SU-DHL-6 (cell line): Measurements from ENCODE around the gene EXOC4.

Source experiments
- H2AFZ ChIP-seq: fragments of 200-600 bp; sonication (generic); 2 replicates; pipeline ENCODE4 v1.6.1; 2014; ENCODE audit warnings: low read depth, mild to moderate bottlenecking, moderate library complexity, mixed read lengths, antibody characterized with exemption, low read length; ENCODE audit not compliant: severe bottlenecking
- H3F3A ChIP-seq: fragments of 200-600 bp; shearing (Covaris generic); 2 replicates; pipeline ENCODE4 v1.6.0; 2016; ENCODE audit warnings: antibody characterized with exemption, mild to moderate bottlenecking; ENCODE audit not compliant: insufficient read depth
- H3K27ac ChIP-seq: fragments of 200-600 bp; sonication (generic); 2 replicates; pipeline ENCODE4 v1.5.1; 2016; ENCODE audit warnings: low read depth, mild to moderate bottlenecking, low read length, moderate library complexity, mixed read lengths
- H3K27me3 ChIP-seq: fragments of 200-600 bp; sonication (generic), shearing (Covaris generic); 2 replicates; pipeline ENCODE4 v1.6.0; 2014; ENCODE audit warnings: mild to moderate bottlenecking, low read length
- H3K36me3 ChIP-seq: fragments of 200-600 bp; sonication (generic); 2 replicates; pipeline ENCODE4 v1.6.1; 2014; ENCODE audit warnings: mild to moderate bottlenecking, low read length, mixed read lengths
- H3K4me2 ChIP-seq: fragments of 300-600, 200-600 bp; shearing (Covaris generic), sonication (generic); 2 replicates; pipeline ENCODE4 v1.6.0; 2014; ENCODE audit warnings: low read length, low read depth, mild to moderate bottlenecking; ENCODE audit not compliant: poor library complexity, severe bottlenecking
- H3K4me3 ChIP-seq: fragments of 200-600 bp; sonication (generic); 2 replicates; pipeline ENCODE4 v1.5.1; 2014; ENCODE audit warnings: antibody characterized with exemption, low read length, mild to moderate bottlenecking, mixed read lengths; ENCODE audit not compliant: insufficient read depth, poor library complexity, severe bottlenecking
- H3K79me2 ChIP-seq: fragments of 200-600 bp; sonication (generic); 2 replicates; pipeline ENCODE4 v1.6.1; 2014; ENCODE audit warnings: mild to moderate bottlenecking, low read length, moderate library complexity; ENCODE audit not compliant: insufficient read depth
- H3K9ac ChIP-seq: fragments of 200-600 bp; sonication (generic); 2 replicates; pipeline ENCODE4 v1.7.0; 2014; ENCODE audit warnings: mild to moderate bottlenecking, low read length
- H3K9me2 ChIP-seq: fragments of 200-600 bp; sonication (generic); replicated peaks from 2 replicates; pipeline ENCODE4 v1.6.1; 2014; ENCODE audit warnings: low read length; ENCODE audit not compliant: insufficient read depth
- H3K9me3 ChIP-seq: fragments of 200-600 bp; sonication (generic); 2 replicates; pipeline ENCODE4 v1.6.1; 2014; ENCODE audit warnings: low read length, mixed read lengths; ENCODE audit not compliant: insufficient read depth
- H4K20me1 ChIP-seq: fragments of 200-600 bp; sonication (generic); 2 replicates; pipeline ENCODE4 v1.6.1; 2014; ENCODE audit warnings: low read depth, mild to moderate bottlenecking, antibody characterized with exemption, low read length, moderate library complexity, mixed read lengths
- CTCF ChIP-seq: fragments of 200-600 bp; sonication (generic); IDR thresholded peaks from one replicate; pipeline ENCODE4 v1.5.1; 2017; ENCODE audit warnings: antibody characterized with exemption, mild to moderate bottlenecking, low read length, moderate library complexity; ENCODE audit not compliant: insufficient read depth, poor library complexity, severe bottlenecking
- EZH2phosphoT487 ChIP-seq: fragments of 200-600 bp; sonication (generic), shearing (Covaris generic); conservative IDR thresholded peaks from 2 replicates; pipeline ENCODE4 v1.6.1; 2018; ENCODE audit warnings: mild to moderate bottlenecking, antibody characterized with exemption, low read length, moderate library complexity, mixed read lengths

EXOC4 gene

GRCh38 chr7:133369130-133369529, 116.3 kb downstream of the EXOC4 start:
- Histone ChIP-seq H3K4me3 (no peak overlapping the region), H3K36me3 (no peaks in the 10 kb centered on the region), H3K9ac (no peak overlapping the region), H3K9me3 (no peaks in the 10 kb centered on the region), H3F3A (no peaks in the 10 kb centered on the region), H2AFZ (no peak overlapping the region), H3K27me3 (no peaks in the 10 kb centered on the region), H3K4me2 (no peak overlapping the region), H3K79me2 (no peaks in the 10 kb centered on the region), H3K9me2 (no peaks in the 10 kb centered on the region), H3K27ac (no peak overlapping the region), H4K20me1 (no peaks in the 10 kb centered on the region)
- no peak for TF ChIP-seq EZH2phosphoT487
- TF ChIP-seq CTCF: no peak

GRCh38 chr7:133371616-133372015, 118.7 kb downstream of the EXOC4 start:
- no peak overlapping the region for H3K4me2 ChIP-seq
- H3K36me3 ChIP-seq: no peaks in the 10 kb centered on the region
- H3F3A ChIP-seq: no peaks in the 10 kb centered on the region
- no peak for TF ChIP-seq CTCF
- TF ChIP-seq EZH2phosphoT487: no peak
- no peak overlapping the region for H3K27ac ChIP-seq
- H3K79me2 ChIP-seq: no peaks in the 10 kb centered on the region
- H3K9me2 ChIP-seq: no peaks in the 10 kb centered on the region
- H3K9ac ChIP-seq: no peak overlapping the region
- no peaks in the 10 kb centered on the region for H3K9me3 ChIP-seq
- H3K27me3 ChIP-seq: no peaks in the 10 kb centered on the region
- H3K4me3 ChIP-seq: no peak overlapping the region
- no peaks in the 10 kb centered on the region for H4K20me1 ChIP-seq
- no peak overlapping the region for H2AFZ ChIP-seq

GRCh38 chr7:133372337-133372736, 119.5 kb downstream of the EXOC4 start:
- Histone ChIP-seq H3K27me3 (no peaks in the 10 kb centered on the region), H3K79me2 (no peaks in the 10 kb centered on the region), H4K20me1 (no peaks in the 10 kb centered on the region), H3K9ac (no peak overlapping the region), H3K4me3 (no peak overlapping the region), H3F3A (no peaks in the 10 kb centered on the region), H2AFZ (no peak overlapping the region), H3K9me3 (no peaks in the 10 kb centered on the region), H3K36me3 (no peaks in the 10 kb centered on the region), H3K9me2 (no peaks in the 10 kb centered on the region), H3K4me2 (no peak overlapping the region), H3K27ac (no peak overlapping the region)
- TF ChIP-seq EZH2phosphoT487 (no peak), CTCF (no peak)
